HG03378 (cell line): ENCODE data around the gene FRMD4A.

Source experiments
- ATAC-seq: cut with Tn5 transposase; IDR thresholded peaks from one replicate; pipeline ENCODE4 v1.9.1; 2021; ENCODE audit warnings: mild to moderate bottlenecking, moderate library complexity; ENCODE audit not compliant: unreplicated experiment

FRMD4A gene

GRCh38 chr10:14345262-14345661 lies 14.5 kb upstream of the FRMD4A start:
- ATAC-seq: no peak

DNA sequence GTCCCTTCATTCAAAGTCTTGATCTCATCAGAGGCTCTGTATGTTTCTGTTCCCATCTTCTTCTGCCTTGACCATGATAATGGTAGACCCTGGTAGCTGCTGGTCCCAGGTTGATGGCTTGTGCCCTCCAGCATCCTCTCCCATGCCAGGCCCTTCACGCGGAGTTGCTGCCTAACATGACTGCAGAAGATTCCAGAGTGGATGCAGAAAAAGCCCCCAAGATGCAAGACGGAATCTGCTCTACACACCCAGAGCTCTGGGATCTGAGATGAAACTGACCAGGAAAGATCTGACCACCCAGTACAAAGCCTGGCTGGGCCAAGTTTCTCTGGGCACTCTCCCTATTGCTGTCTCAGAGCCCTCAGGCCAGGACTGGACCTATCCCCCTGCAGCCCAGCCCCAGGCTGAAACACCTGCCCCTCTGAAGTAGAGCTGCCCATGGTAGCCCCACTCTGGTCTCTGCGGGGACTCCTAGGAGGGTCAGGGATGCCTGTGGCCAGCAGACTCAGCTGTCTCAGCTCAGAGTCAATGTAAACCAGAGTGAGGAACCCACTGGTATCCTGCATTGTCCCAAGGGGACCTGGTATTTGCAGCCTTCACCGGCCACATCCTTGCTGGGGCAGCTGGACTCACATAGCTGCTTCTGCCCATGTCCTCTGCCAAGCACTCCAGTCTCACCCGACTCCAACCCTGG lies 9.5 kb upstream of the FRMD4A start:
- ATAC-seq: no peak

GRCh38 chr10:14336736-14337135 lies 6.0 kb upstream of the FRMD4A start:
- ATAC-seq: no peak

GRCh38 chr10:14334771-14335170 lies 4.0 kb upstream of the FRMD4A start:
- no peak for ATAC-seq

- ATAC-seq: no peak
These were observed 2.9 kb upstream of the FRMD4A start for GRCh38 chr10:14333606-14334005.

GRCh38 chr10:14332903-14333302 lies 2.2 kb upstream of the FRMD4A start:
- no peak for ATAC-seq

DNA sequence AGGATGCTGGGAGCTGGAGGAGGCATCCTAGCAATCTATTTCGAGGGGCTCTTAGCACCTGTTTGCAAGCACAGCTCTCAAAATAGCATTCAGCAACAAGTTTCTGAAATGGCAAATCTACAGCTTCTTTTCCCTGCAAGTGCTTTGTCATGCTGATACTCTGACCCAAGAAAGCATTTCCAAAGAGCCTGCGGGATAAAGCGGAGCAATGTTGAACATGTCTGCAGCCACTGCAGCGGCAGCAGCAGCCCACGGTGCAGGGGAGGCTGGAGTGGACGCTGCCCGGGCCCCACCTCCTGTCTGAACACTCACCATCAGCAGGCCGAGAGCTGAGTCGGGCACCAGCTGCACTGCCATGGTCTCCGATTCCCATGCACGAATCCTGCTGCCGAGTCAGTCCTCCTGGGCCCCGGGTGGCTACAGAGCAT lies 964 bp downstream of the FRMD4A start:
- no peak for ATAC-seq

GRCh38 chr10:14328881-14329672 lies 1.6 kb downstream of the FRMD4A start:
- ATAC-seq: no peak

- no peak for ATAC-seq
These were observed 3.2 kb downstream of the FRMD4A start for GRCh38 chr10:14327527-14327926.

DNA sequence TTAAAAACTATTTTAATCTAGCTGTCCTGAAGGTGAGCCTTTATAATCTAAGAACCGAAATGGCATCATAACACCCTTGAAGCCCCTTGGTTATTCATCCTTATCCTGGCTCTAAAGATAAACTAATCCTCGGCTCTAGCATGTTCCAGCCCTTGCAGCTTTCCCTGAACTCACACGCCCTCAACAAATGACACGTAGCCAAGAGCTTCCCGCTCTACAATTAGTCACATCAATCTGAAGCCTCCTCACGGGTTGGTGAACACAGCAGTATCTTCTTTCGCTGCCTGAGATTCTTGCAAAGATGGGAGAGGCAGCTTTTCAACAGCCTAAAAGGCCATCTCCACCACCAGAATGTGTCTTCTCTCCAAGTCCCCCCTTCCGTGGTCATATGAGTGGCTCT lies 4.1 kb downstream of the FRMD4A start:
- ATAC-seq: no peak

DNA sequence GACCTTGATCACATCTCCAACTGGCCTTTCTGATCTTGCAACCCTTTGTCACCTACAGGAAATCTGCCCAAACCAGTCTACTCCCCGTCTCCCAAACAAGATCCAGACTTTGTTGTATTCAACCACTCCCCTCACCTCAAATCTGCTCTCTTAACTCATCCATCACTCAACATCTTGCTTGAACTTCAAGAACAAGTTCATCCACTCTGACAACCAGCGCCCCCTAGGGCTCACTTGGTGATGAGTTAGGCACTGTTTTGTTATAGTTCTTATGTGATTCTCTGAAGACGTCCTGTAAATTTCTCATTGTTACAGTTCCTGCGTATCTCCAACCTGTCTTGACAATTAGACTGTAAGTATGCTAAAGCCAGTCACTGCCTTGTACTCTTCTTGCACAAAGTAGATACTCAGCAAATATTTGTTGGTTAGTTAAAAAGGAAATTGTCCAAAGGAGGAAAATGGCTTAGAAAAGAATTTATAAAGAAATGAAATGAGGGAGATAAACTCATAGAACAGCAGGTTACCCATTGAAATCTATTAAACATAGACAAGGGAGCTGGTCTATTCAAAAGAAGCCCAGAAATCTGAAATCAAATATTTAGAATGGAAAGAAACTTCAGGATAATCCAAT lies 5.3 kb downstream of the FRMD4A start:
- no peak for ATAC-seq

GRCh38 chr10:14322526-14323188 lies 8.1 kb downstream of the FRMD4A start:
- ATAC-seq: no peak

- no peak for ATAC-seq
These were observed 12.7 kb downstream of the FRMD4A start for GRCh38 chr10:14318007-14318406.

GRCh38 chr10:14312014-14312413 lies 18.7 kb downstream of the FRMD4A start:
- ATAC-seq: no peak

DNA sequence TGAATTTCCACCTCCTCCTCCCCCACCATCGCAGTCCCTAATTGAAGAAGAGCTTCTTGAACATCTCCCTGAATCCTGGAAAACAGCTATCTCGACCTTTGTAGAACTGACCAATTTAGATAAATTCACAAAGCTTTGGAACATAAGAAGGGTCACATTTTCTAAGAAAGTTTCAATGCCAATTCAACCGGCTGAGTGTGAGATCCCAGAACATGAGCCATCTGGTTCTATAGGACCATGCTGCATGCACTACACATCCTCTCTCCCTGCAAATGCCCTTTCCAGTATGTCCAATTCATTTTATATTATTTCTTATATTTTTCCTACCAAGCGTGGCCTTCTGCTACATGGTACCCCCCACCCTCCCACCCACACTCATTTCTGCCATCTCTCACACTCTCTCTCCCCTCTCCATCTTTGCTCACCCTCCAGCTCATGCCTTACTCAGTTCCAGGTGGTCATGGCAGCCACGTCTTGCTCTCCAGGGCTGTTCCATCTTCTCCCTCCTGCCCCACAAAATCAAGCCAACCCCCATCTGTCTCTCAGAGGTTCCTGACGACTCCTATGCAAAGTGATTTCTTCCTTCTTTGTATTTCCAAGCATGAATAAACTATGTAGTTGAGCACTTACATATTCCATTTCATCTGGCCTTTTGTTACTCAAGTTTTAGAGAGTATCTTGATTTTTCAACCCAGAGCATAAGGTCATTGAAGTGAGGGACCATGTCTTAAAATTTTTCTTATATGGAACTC lies 19.3 kb downstream of the FRMD4A start:
- no peak for ATAC-seq

GRCh38 chr10:14309593-14309992 lies 21.1 kb downstream of the FRMD4A start:
- no peak for ATAC-seq

DNA sequence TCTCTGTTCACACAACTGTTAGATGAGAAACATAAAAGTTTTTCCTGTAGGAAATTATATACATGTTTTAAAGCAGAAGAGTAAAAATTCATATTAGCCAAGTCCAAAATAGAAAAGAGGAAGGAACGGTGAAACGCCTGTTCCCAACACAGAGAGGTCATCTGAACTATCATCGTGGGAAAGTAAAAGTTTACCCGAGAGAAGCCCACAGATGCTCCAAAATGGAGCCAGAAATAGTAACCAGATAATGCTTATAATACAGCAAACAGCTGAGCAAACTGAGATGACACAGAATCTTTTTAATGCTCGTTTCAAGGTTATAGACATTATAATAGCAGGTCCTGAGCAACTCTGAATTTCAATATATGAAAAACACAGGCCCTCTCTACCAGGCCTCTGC lies 24.5 kb downstream of the FRMD4A start:
- ATAC-seq: no peak

- no peak for ATAC-seq
These were observed 26.7 kb downstream of the FRMD4A start for GRCh38 chr10:14304046-14304445.

DNA sequence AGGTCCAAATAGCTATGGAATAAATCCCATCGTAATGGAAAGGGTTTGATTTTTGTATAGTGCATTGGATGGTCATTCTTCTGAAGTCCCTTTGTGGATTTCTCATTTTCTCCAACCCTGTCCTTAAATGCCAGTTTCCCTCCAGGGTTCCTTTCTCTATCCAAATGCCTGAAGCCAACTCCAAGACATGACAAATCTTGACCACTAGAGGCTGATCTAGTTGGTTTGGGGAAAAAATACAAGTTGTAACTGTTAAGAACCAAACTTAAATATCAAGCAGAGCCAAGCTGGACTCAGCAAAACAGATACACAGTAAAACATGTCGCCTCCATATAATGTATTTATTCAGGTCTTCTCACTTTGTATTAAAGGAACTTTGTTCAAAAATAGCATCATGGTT lies 28.7 kb downstream of the FRMD4A start:
- no peak for ATAC-seq

DNA sequence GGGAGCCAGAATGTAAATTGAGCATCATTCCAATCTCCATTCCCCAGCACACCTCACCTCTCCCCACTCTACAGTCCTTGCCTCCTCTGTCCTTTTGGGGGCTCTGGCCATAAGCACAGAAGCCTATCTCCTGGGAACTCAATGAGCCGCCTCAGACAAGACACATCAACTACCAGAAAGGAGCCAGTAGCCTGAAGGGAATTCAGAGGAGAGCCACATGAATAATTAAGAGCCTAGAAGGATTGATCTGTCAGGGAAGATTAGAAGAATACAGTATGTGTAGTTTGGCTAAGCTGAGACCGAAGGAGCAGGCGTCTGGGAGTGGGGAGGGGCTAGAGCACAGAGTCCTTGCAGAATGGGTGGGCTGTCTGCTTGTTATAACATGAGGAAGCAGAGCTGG lies 31.2 kb downstream of the FRMD4A start:
- no peak for ATAC-seq
